Stomach (tissue), 9 donors: ENCODE measurements around the gene MAPK1. TPM values are rescaled to one million over a fixed set of nuclear protein-coding genes. Genes with fewer than 3 reads are reported as not detected.

Experiments
- DNase-seq, 2 donors: peaks; one replicate each; pipeline versions ENCODE4 v3.0.0 to v3.0.0-alpha.2; 2013 to 2019
- H3K27ac ChIP-seq, 5 donors: fragments of 200-600 bp in 4 of 5; sonication (generic) in 4 of 5; one replicate each; pipeline ENCODE4 v1.5.1; 2013 to 2019; ENCODE audit warnings: mild to moderate bottlenecking in 1 of 5, moderate library complexity in 1 of 5
- H3K27me3 ChIP-seq, 3 donors: fragments of 200-600 bp; sonication (generic); one replicate each; pipeline ENCODE4 v1.5.1; 2017 to 2019; ENCODE audit warnings: mixed run types in 1 of 3
- H3K36me3 ChIP-seq, 4 donors: fragments of 200-600 bp; sonication (generic); 1 replicate in 3 of 4; 2 replicates in 1 of 4; pipeline ENCODE4 v1.5.1; 2016 to 2019
- H3K4me1 ChIP-seq, 4 donors: fragments of 200-600 bp; sonication (generic); one replicate each; pipeline ENCODE4 v1.5.1; 2016 to 2019
- H3K4me3 ChIP-seq, 4 donors: fragments of 200-600 bp; sonication (generic) in 3 of 4; one replicate each; pipeline ENCODE4 v1.5.1; 2016 to 2019; ENCODE audit warnings: mild to moderate bottlenecking in 1 of 4
- H3K9me3 ChIP-seq, 4 donors: fragments of 200-600 bp; sonication (generic); one replicate each; pipeline ENCODE4 v1.5.1; 2016 to 2019
- CTCF ChIP-seq, 7 experiments: fragments of 450-650 bp in 4 of 7; fragments of 200-600 bp in 3 of 7; sonication (generic) in 3 of 7; IDR thresholded peaks; one replicate each; pipeline ENCODE4 v1.5.1; 2016 to 2019; ENCODE audit warnings: antibody characterized with exemption in 7 of 7, control low read depth in 2 of 7, mild to moderate bottlenecking in 1 of 7
- EP300 ChIP-seq: sonication (generic); formaldehyde crosslinking; IDR thresholded peaks from one replicate; pipeline ENCODE4 v1.6.1; 2017; ENCODE audit warnings: antibody characterized with exemption
- POLR2A ChIP-seq, 4 donors: fragments of 450-650 bp; IDR thresholded peaks; one replicate each; pipeline ENCODE4 v1.6.1; 2016; ENCODE audit warnings: antibody characterized with exemption in 4 of 4, control low read depth in 2 of 4, mild to moderate bottlenecking in 1 of 4, moderate library complexity in 1 of 4
- POLR2AphosphoS5 ChIP-seq, 3 donors: sonication (generic); formaldehyde crosslinking; IDR thresholded peaks; one replicate each; pipeline ENCODE4 v1.6.1; 2016; ENCODE audit warnings: antibody characterized with exemption in 3 of 3
- WGBS, 5 donors: extraction: QIAGEN DNeasy Blood & Tissue Kit in 3 of 5; methylation state at CpG; one replicate each; pipeline versions ENCODE4 v1.1.5 to v1.1.7; 2013 to 2018; 5-methylcytosine and 5-hydroxymethylcytosine counted together
- intact Hi-C: fragments of 100-400 bp; cut with DNase I; formaldehyde crosslinking; loops from one replicate; pipeline ENCODE4 v1.15.1; 2023; ENCODE audit warnings: low total_unique reads
- polyA plus RNA-seq, 3 donors: library from polyadenylated mRNA; stranded (reverse); fragments of 200-250 nt; gene quantifications; one replicate each; pipeline ENCODE4 v1.2.3, GENCODE V29; 2013
- total RNA-seq, 5 donors: library from RNA; depleted of rRNA; stranded (reverse); fragments of >200 nt; gene quantifications; one replicate each; pipeline versions ENCODE4 v1.1.0 to v1.2.3, GENCODE V29; 2014 to 2016
- donor health status: healthy with polysubstance abuse.
- donor health status: Bipolar disorder and iron deficiency.
- donor health status: healthy.

The MAPK1 gene
- total and polyA plus RNA-seq, 8 donors: 10.4 to 81.6 (median 44.2) TPM

- 63 to 75% (median 72%) methylated on average over 4 of the region's 4 CpGs for WGBS, 5 donors
- intact Hi-C loops: no loop called here
- no peaks in the 10 kb centered on the region for H3K36me3 ChIP-seq
- TF ChIP-seq POLR2AphosphoS5 (IDR thresholded peaks at IDR 0.05) (no peak), POLR2A (IDR thresholded peaks at IDR 0.05) (no peak), CTCF (IDR thresholded peaks at IDR 0.05) (no peak), EP300 (no peak)
- H3K4me3 ChIP-seq: no peak overlapping the region
- H3K27ac ChIP-seq: no peak overlapping the region
- H3K9me3 ChIP-seq: no peaks in the 10 kb centered on the region
- no peak for DNase-seq
- peaks cover 49 to 89% (median 67%) of the 10 kb centered on the region in 4 donors for H3K4me1 ChIP-seq
- no peaks in the 10 kb centered on the region for H3K27me3 ChIP-seq
Measured at GRCh38 chr22:21834869-21835268, 32.6 kb downstream of the MAPK1 start.

- peak in 1 of 2 donors; percentile 13 for DNase-seq
- Histone ChIP-seq H3K9me3 (no peaks in the 10 kb centered on the region), H3K4me3 (no peak overlapping the region), H3K4me1 (peaks cover 46 to 89% (median 62%) of the 10 kb centered on the region in 4 donors), H3K27ac (peak overlapping the region in 1 of 5 donors; percentile 5), H3K36me3 (no peaks in the 10 kb centered on the region), H3K27me3 (no peaks in the 10 kb centered on the region)
- TF ChIP-seq EP300: no peak
- no peak for TF ChIP-seq POLR2A (IDR thresholded peaks at IDR 0.05)
- no peak for TF ChIP-seq CTCF (IDR thresholded peaks at IDR 0.05)
- no peak for TF ChIP-seq POLR2AphosphoS5 (IDR thresholded peaks at IDR 0.05)
- WGBS, 5 donors: 70 to 77% (median 73%) methylated on average over 8 of the region's 8 CpGs
- intact Hi-C loops: no loop called here
Measured at GRCh38 chr22:21832291-21833290, 34.9 kb downstream of the MAPK1 start.

- H3K4me1 ChIP-seq: peaks cover 16 to 74% (median 46%) of the 10 kb centered on the region in 4 donors
- intact Hi-C loops: no loop called here
- H3K4me3 ChIP-seq: no peak overlapping the region
- no peaks in the 10 kb centered on the region for H3K27me3 ChIP-seq
- TF ChIP-seq CTCF (IDR thresholded peaks at IDR 0.05) (no peak), EP300 (no peak), POLR2AphosphoS5 (IDR thresholded peaks at IDR 0.05) (no peak), POLR2A (IDR thresholded peaks at IDR 0.05) (no peak)
- H3K9me3 ChIP-seq: no peaks in the 10 kb centered on the region
- DNase-seq: no peak
- 73 to 89% (median 84%) methylated on average over 3 of the region's 3 CpGs for WGBS, 5 donors
- no peaks in the 10 kb centered on the region for H3K36me3 ChIP-seq
- no peak overlapping the region for H3K27ac ChIP-seq
Measured at GRCh38 chr22:21829523-21829922, 37.9 kb downstream of the MAPK1 start.

GRCh38 chr22:21828268-21828638 is 39.2 kb downstream of the MAPK1 start:
- intact Hi-C loops: no loop called here
- H3K4me1 ChIP-seq: peaks cover 15 to 80% (median 48%) of the 10 kb centered on the region in 4 donors
- no peaks in the 10 kb centered on the region for H3K36me3 ChIP-seq
- H3K4me3 ChIP-seq: no peak overlapping the region
- WGBS, 5 donors: 67 to 79% (median 75%) methylated on average over 4 of the region's 4 CpGs
- H3K27ac ChIP-seq: no peak overlapping the region
- DNase-seq: no peak
- TF ChIP-seq POLR2A (IDR thresholded peaks at IDR 0.05) (no peak), POLR2AphosphoS5 (IDR thresholded peaks at IDR 0.05) (no peak), EP300 (no peak), CTCF (IDR thresholded peaks at IDR 0.05) (no peak)
- H3K27me3 ChIP-seq: no peaks in the 10 kb centered on the region
- no peaks in the 10 kb centered on the region for H3K9me3 ChIP-seq
